H1 (cell line): ENCODE measurements around the gene TNFRSF6B. TPM values are rescaled to one million over a fixed set of nuclear protein-coding genes. Genes with fewer than 3 reads are reported as not detected.

Experiments
- CTCF ChIA-PET: fragments of 300-600 bp; sonication (Branson Sonifier 250); formaldehyde crosslinking; loops from one replicate; lab custom pipeline; 2021; ENCODE audit not compliant: partially characterized antibody; lab: Charles Lee
- POLR2A ChIA-PET: fragments of 300-600 bp; sonication (Branson Sonifier 250); formaldehyde crosslinking; loops from one replicate; lab custom pipeline; 2021; ENCODE audit warnings: inconsistent platforms; ENCODE audit not compliant: partially characterized antibody; lab: Charles Lee
- DNase-seq, 2 experiments: peaks; one replicate each; pipeline versions ENCODE4 v3.0.0 to v3.0.0-alpha.2; 2010 to 2022; ENCODE audit warnings: low spot score in 2 of 2, low read depth in 1 of 2, mixed read lengths in 1 of 2
- FAIRE-seq: peaks from 2 replicates; lab custom pipeline; 2011; peaks lifted over from hg19 to GRCh38; lab: Jason Lieb, UNC
- H2AFZ ChIP-seq: 2 replicates; pipeline ENCODE4 v1.8.1; 2012; ENCODE audit warnings: low read length, inconsistent platforms
- H2AK5ac ChIP-seq: 2 replicates; pipeline ENCODE4 v1.6.1; 2013; ENCODE audit warnings: low read depth, low read length
- H2BK120ac ChIP-seq: replicated peaks from 2 replicates; pipeline ENCODE3; 2013; ENCODE audit warnings: low read depth, low read length, inconsistent platforms
- H2BK12ac ChIP-seq: 2 replicates; pipeline ENCODE4 v1.6.1; 2013; ENCODE audit warnings: low read depth, low read length
- H2BK15ac ChIP-seq: 2 replicates; pipeline ENCODE4 v1.6.1; 2013; ENCODE audit warnings: low read length
- H2BK20ac ChIP-seq: 2 replicates; pipeline ENCODE4 v1.6.1; 2013; ENCODE audit warnings: low read length
- H2BK5ac ChIP-seq: 2 replicates; pipeline ENCODE4 v1.6.1; 2013; ENCODE audit warnings: low read depth, low read length
- H3K14ac ChIP-seq: 2 replicates; pipeline ENCODE4 v1.6.1; 2013; ENCODE audit warnings: inconsistent platforms; ENCODE audit not compliant: insufficient read length
- H3K18ac ChIP-seq: 2 replicates; pipeline ENCODE4 v1.6.1; 2013; ENCODE audit warnings: low read length; ENCODE audit errors: extremely low read depth
- H3K23ac ChIP-seq: 2 replicates; pipeline ENCODE4 v1.6.1; 2013; ENCODE audit warnings: inconsistent platforms; ENCODE audit not compliant: insufficient read length
- H3K23me2 ChIP-seq: 2 replicates; pipeline ENCODE4 v1.6.1; 2013; ENCODE audit warnings: low read depth, low read length
- H3K27ac ChIP-seq: 2 replicates; pipeline ENCODE4 v1.6.1; 2011; ENCODE audit warnings: low read depth, low read length, inconsistent platforms
- H3K27me3 ChIP-seq, 4 experiments: replicated peaks in 1 of 4; 1 replicate in 1 of 4; 2 replicates in 3 of 4; pipeline versions ENCODE4 v1.6.1 to v1.8.1; 2011 to 2013; ENCODE audit warnings: low read length in 3 of 4, mild to moderate bottlenecking in 3 of 4, inconsistent platforms in 2 of 4, mixed read lengths in 2 of 4, moderate library complexity in 1 of 4; ENCODE audit not compliant: control insufficient read depth in 3 of 4, insufficient read depth in 3 of 4; ENCODE audit errors: extremely low read depth in 1 of 4
- H3K36me3 ChIP-seq, 4 experiments: 2 replicates each; pipeline versions ENCODE4 v1.6.1 to v1.8.1; 2011 to 2013; ENCODE audit warnings: mild to moderate bottlenecking in 4 of 4, low read length in 3 of 4, moderate library complexity in 2 of 4, control low read depth in 1 of 4, inconsistent platforms in 1 of 4; ENCODE audit not compliant: insufficient read depth in 4 of 4, control insufficient read depth in 2 of 4
- H3K4ac ChIP-seq: replicated peaks from 2 replicates; pipeline ENCODE3; 2013; ENCODE audit warnings: low read length, low read depth, mixed read lengths, inconsistent platforms; ENCODE audit not compliant: insufficient read length
- H3K4me1 ChIP-seq, 4 experiments: replicated peaks in 1 of 4; 1 replicate in 1 of 4; 2 replicates in 3 of 4; pipeline versions ENCODE4 v1.6.1 to v1.8.1; 2011 to 2013; ENCODE audit warnings: low read length in 3 of 4, inconsistent platforms in 2 of 4, mixed read lengths in 1 of 4; ENCODE audit not compliant: insufficient read depth in 4 of 4, control insufficient read depth in 3 of 4
- H3K4me2 ChIP-seq, 2 experiments: 2 replicates each; pipeline versions ENCODE4 v1.6.1 to v1.8.1; 2011 to 2013; ENCODE audit warnings: low read depth in 2 of 2, low read length in 2 of 2, control low read depth in 1 of 2, inconsistent platforms in 1 of 2, mild to moderate bottlenecking in 1 of 2; ENCODE audit not compliant: insufficient read depth in 1 of 2
- H3K4me3 ChIP-seq, 4 experiments: fragments of 200-600, 300-600 bp in 1 of 4; sonication (generic), shearing (Covaris generic), sonication (Bioruptor Twin) in 1 of 4; 2 replicates each; pipeline versions ENCODE4 v1.5.1 to v1.8.1; 2011 to 2016; ENCODE audit warnings: low read length in 4 of 4, low read depth in 3 of 4, control low read depth in 2 of 4, inconsistent platforms in 2 of 4, mild to moderate bottlenecking in 2 of 4, mixed read lengths in 1 of 4, moderate library complexity in 1 of 4; ENCODE audit not compliant: insufficient read depth in 2 of 4; ENCODE audit errors: extremely low read depth in 1 of 4
- H3K56ac ChIP-seq: replicated peaks from 2 replicates; pipeline ENCODE3; 2013; ENCODE audit warnings: low read depth, mild to moderate bottlenecking, mixed read lengths, low read length, inconsistent platforms; ENCODE audit not compliant: insufficient read length
- H3K79me1 ChIP-seq: 2 replicates; pipeline ENCODE4 v1.6.1; 2013; ENCODE audit warnings: low read depth, low read length, control low read depth
- H3K79me2 ChIP-seq, 2 experiments: 2 replicates each; pipeline versions ENCODE4 v1.6.1 to v1.8.1; 2012 to 2013; ENCODE audit warnings: low read length in 2 of 2, mild to moderate bottlenecking in 2 of 2, inconsistent platforms in 1 of 2; ENCODE audit not compliant: insufficient read depth in 2 of 2, control insufficient read depth in 1 of 2
- H3K9ac ChIP-seq, 4 experiments: replicated peaks in 1 of 4; 1 replicate in 1 of 4; 2 replicates in 3 of 4; pipeline versions ENCODE4 v1.6.1 to v1.8.1; 2011 to 2013; ENCODE audit warnings: low read depth in 3 of 4, low read length in 3 of 4, control low read depth in 2 of 4, mild to moderate bottlenecking in 2 of 4, moderate library complexity in 2 of 4, inconsistent platforms in 1 of 4; ENCODE audit errors: extremely low read depth in 1 of 4
- H3K9me3 ChIP-seq, 2 experiments: 2 replicates each; pipeline versions ENCODE4 v1.6.1 to v1.8.1; 2012 to 2013; ENCODE audit warnings: mild to moderate bottlenecking in 2 of 2, moderate library complexity in 2 of 2, control low read depth in 1 of 2, inconsistent platforms in 1 of 2, low read depth in 1 of 2, low read length in 1 of 2, mixed read lengths in 1 of 2; ENCODE audit not compliant: insufficient read depth in 2 of 2
- H4K20me1 ChIP-seq, 2 experiments: replicated peaks in 1 of 2; 2 replicates each; pipeline versions ENCODE3 to v1.8.1; 2011 to 2013; ENCODE audit warnings: inconsistent platforms in 2 of 2, low read length in 2 of 2, mild to moderate bottlenecking in 1 of 2; ENCODE audit not compliant: insufficient read depth in 2 of 2, control insufficient read depth in 1 of 2
- H4K5ac ChIP-seq: 2 replicates; pipeline ENCODE4 v1.6.1; 2013; ENCODE audit warnings: low read length, low read depth, mixed read lengths, inconsistent platforms; ENCODE audit not compliant: insufficient read length
- H4K8ac ChIP-seq: 2 replicates; pipeline ENCODE4 v1.8.0; 2013; ENCODE audit warnings: mild to moderate bottlenecking, moderate library complexity, low read length, inconsistent platforms; ENCODE audit not compliant: insufficient read depth; ENCODE audit errors: extremely low read depth
- H4K91ac ChIP-seq: replicated peaks from 2 replicates; pipeline ENCODE3; 2013; ENCODE audit warnings: low read length, mixed read lengths, inconsistent platforms; ENCODE audit not compliant: insufficient read length
- ATF2 ChIP-seq: IDR thresholded peaks from 2 replicates; pipeline ENCODE4 v1.6.1; 2012; ENCODE audit warnings: low read length, inconsistent platforms
- ATF3 ChIP-seq: IDR thresholded peaks from 2 replicates; pipeline ENCODE4 v1.6.1; 2011; ENCODE audit warnings: low read depth, mild to moderate bottlenecking, low read length; ENCODE audit not compliant: insufficient read depth
- CBX5 ChIP-seq: fragments of 300-800, 300-1000 bp; sonication (generic); IDR thresholded peaks from 2 replicates; pipeline ENCODE4 v1.7.1; 2016; ENCODE audit warnings: antibody characterized with exemption, low read length, low read depth
- EP300 ChIP-seq, 2 experiments: IDR thresholded peaks; 1 replicate in 1 of 2; 2 replicates in 1 of 2; pipeline ENCODE4 v1.6.1; 2011 to 2012; ENCODE audit warnings: low read depth in 2 of 2, low read length in 2 of 2, mild to moderate bottlenecking in 2 of 2, borderline replicate concordance in 1 of 2, inconsistent platforms in 1 of 2, moderate library complexity in 1 of 2
- JUN ChIP-seq: IDR thresholded peaks from 2 replicates; pipeline ENCODE4 v1.6.1; 2011; ENCODE audit warnings: low read depth, mild to moderate bottlenecking, improper control_type of control experiment, low read length
- KDM5A ChIP-seq: fragments of 200-600 bp; IDR thresholded peaks from 2 replicates; pipeline ENCODE4 v1.7.1; 2012; ENCODE audit warnings: mild to moderate bottlenecking, low read length, inconsistent platforms, mixed read lengths
- POLR2AphosphoS5 ChIP-seq: IDR thresholded peaks from 2 replicates; pipeline ENCODE4 v1.6.1; 2011; ENCODE audit warnings: low read depth, low read length
- RXRA ChIP-seq: IDR thresholded peaks from 2 replicates; pipeline ENCODE4 v1.6.1; 2011; ENCODE audit warnings: low read depth, mild to moderate bottlenecking, low read length, moderate library complexity; ENCODE audit not compliant: insufficient read depth
- SIX5 ChIP-seq: IDR thresholded peaks from 2 replicates; pipeline ENCODE4 v1.6.1; 2011; ENCODE audit warnings: mild to moderate bottlenecking, low read depth, low read length
- TAF1 ChIP-seq: IDR thresholded peaks from 2 replicates; pipeline ENCODE4 v1.6.1; 2011; ENCODE audit warnings: mild to moderate bottlenecking, low read depth, low read length
- TAF7 ChIP-seq: optimal IDR thresholded peaks from 2 replicates; pipeline ENCODE3; 2011; ENCODE audit warnings: low read depth, mild to moderate bottlenecking, inconsistent platforms, low read length, moderate library complexity, borderline replicate concordance
- WGBS, 2 experiments: shearing (Covaris generic) in 1 of 2; methylation state at CpG; one replicate each; pipeline versions ENCODE4 v1.1.6 to v1.1.7; 2013 to 2015; ENCODE audit warnings: low lambda C conversion rate in 2 of 2, mixed read lengths in 2 of 2, inconsistent platforms in 1 of 2, low coverage in 1 of 2, missing lambda C conversion rate in 1 of 2; ENCODE audit not compliant: insufficient replicate concordance in 2 of 2, insufficient coverage in 1 of 2, insufficient read length in 1 of 2; ENCODE audit errors: extremely low coverage in 1 of 2, missing lambda C conversion rate in 1 of 2; 5-methylcytosine and 5-hydroxymethylcytosine counted together
- polyA plus RNA-seq, 7 experiments: library from polyadenylated mRNA; depleted of rRNA in 3 of 7; stranded (reverse) in 5 of 7; unstranded in 2 of 7; fragments of >200 nt in 5 of 7; fragments of 200-250 nt in 2 of 7; gene quantifications; 1 replicate in 5 of 7; 2 replicates in 1 of 7; 4 replicates in 1 of 7; pipeline versions ENCODE4 v1.2.1 to v1.2.3, GENCODE V29; 2011 to 2013; ENCODE audit warnings: missing spikeins in 2 of 7, mixed read lengths in 2 of 7
- total RNA-seq: library from RNA; stranded (reverse); fragmentation: NEBNext Ultra II Directional; extraction: Animal tissue kit (Norgen Biotek cat#: 25700); gene quantifications from 2 replicates; pipeline ENCODE4 v1.2.1, GENCODE V29; 2021

Gene TNFRSF6B
- total and polyA plus RNA-seq, 2 of the 8 experiments (the other 6 are each of a cell fraction or from before 2014, with no cell fraction given), result 3.1 TPM; not detected in 1

- Histone ChIP-seq H3K18ac (no peak overlapping the region; the same call in 1 of the 2 replicates), H4K20me1 (peaks cover 0 to 6% of the 10 kb centered on the region in 2 experiments), H4K5ac (no peak overlapping the region), H3K36me3 (peaks cover 0 to 3% (median 0%) of the 10 kb centered on the region in 4 experiments; a peak in 1 of 8 replicates), H4K8ac (0 out of 2 replicates have a peak overlapping the region, but pooled peaks have one; percentile 3), H3K4ac (no peak overlapping the region), H3K56ac (no peak overlapping the region), H3K79me2 (no peaks in the 10 kb centered on the region), H2BK12ac (no peak overlapping the region), H3K4me3 (no peak overlapping the region), H3K23me2 (no peaks in the 10 kb centered on the region), H3K23ac (no peak overlapping the region), H4K91ac (no peak overlapping the region), H3K79me1 (no peaks in the 10 kb centered on the region), H3K9ac (0 out of 7 replicates have a peak overlapping the region, but pooled peaks of 1 of the 4 experiments have one; percentile 22), H3K9me3 (no peaks in the 10 kb centered on the region), H2BK120ac (no peak overlapping the region), H3K4me1 (no peaks in the 10 kb centered on the region; a peak in 1 of 7 replicates), H2BK5ac (peak overlapping the region; percentile 66), H2AFZ (no peak overlapping the region), H3K14ac (no peak overlapping the region), H2BK15ac (no peak overlapping the region), H3K27ac (no peak overlapping the region), H3K4me2 (no peak overlapping the region), H2BK20ac (no peak overlapping the region), H3K27me3 (no peaks in the 10 kb centered on the region), H2AK5ac (no peak overlapping the region)
- 95% methylated on average over 19 of the region's 24 CpGs; no CpG with 5 or more reads in 1 of the 2 experiments for WGBS, 2 experiments
- ChIA-PET CTCF (no interaction called here), POLR2A (interaction anchor here (4.3 kb wide), 1 partner anchor 12 kb away, joined by 31 read pairs; the partner anchor contains the start of gene TNFRSF6B)
- FAIRE-seq (no peak), DNase-seq (no peak)
- TF ChIP-seq JUN (no peak), TAF7 (no peak), CBX5 (no peak), TAF1 (no peak), ATF3 (no peak), POLR2AphosphoS5 (no peak), EP300 (IDR thresholded peaks at IDR 0.05; ENCODE audit: borderline replicate concordance in 1 of 2, low read depth in 2 of 2, low read length in 2 of 2) (no peak), ATF2 (no peak), KDM5A (no peak), RXRA (no peak), SIX5 (no peak)
These were observed 10.4 kb upstream of the TNFRSF6B start for GRCh38 chr20:63686094-63686491.
